A673 (cell line): ENCODE data around the gene ELOB.

Source experiments
- CTCF ChIP-seq: fragments of 300-800, 200-600 bp; sonication (generic); conservative IDR thresholded peaks from 2 replicates; pipeline ENCODE4 v1.5.1; 2017; ENCODE audit warnings: low read depth, mild to moderate bottlenecking, antibody characterized with exemption, low read length, moderate library complexity, mixed read lengths
- EZH2 ChIP-seq: fragments of 200-600 bp; sonication (generic); IDR thresholded peaks from 2 replicates; pipeline ENCODE4 v1.6.1; 2017; ENCODE audit warnings: borderline replicate concordance, low read depth, mild to moderate bottlenecking, mixed read lengths, antibody characterized with exemption, low read length; ENCODE audit not compliant: poor library complexity, severe bottlenecking

- TF ChIP-seq CTCF = no peak
- no peak for TF ChIP-seq EZH2
Observed at GRCh38 chr16:2818272-2818876, 41.3 kb upstream of the ELOB start.
